ENCODE data around the gene TIAL1. TPM values are rescaled to one million over a fixed set of nuclear protein-coding genes. Genes with fewer than 3 reads are reported as not detected.
A peak's percentile ranks its signal among the peaks of the same experiment; 100 is the strongest.

The TIAL1 gene
- total RNA-seq, 1 donor from 2014 or later, result 35.5 TPM

DNA sequence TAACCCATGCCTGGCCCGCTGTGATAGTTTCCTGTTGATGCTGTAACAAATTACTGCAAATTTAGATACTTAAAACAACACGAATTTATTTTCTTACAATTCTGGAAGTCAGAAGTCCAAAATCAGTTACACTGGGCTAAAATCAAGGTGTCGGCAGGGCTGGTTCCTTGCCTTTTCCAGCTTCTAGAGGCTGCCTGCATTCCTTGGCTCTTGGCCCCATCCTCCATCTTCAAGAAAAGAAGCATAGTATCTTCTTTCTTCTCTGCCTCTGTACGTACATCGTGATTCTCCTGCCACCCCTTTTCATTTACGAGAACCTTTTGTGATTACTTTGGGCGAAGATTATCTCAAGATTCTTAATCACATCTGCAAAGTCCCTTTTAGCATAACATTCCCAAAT lies 1.6 kb upstream of the TIAL1 start:
- no peak for DNase-seq (ENCODE audit: low spot score in 2 of 2)
- Histone ChIP-seq H3K4me1 (peaks cover 0 to 20% of the 10 kb centered on the region in 2 donors), H3K9me3 (no peaks in the 10 kb centered on the region), H3K27ac (no peak overlapping the region), H3K4me3 (no peak overlapping the region), H3K36me3 (no peaks in the 10 kb centered on the region), H3K27me3 (no peaks in the 10 kb centered on the region)
- intact Hi-C loops (cut with DNase I), result loop anchor here (5.0 to 10.0 kb wide), 6 partner anchors 56 to 844 kb away; partner anchors contain the start of genes CACUL1, DENND10, GRK5 and MCMBP
- TF ChIP-seq, protein P1, sequence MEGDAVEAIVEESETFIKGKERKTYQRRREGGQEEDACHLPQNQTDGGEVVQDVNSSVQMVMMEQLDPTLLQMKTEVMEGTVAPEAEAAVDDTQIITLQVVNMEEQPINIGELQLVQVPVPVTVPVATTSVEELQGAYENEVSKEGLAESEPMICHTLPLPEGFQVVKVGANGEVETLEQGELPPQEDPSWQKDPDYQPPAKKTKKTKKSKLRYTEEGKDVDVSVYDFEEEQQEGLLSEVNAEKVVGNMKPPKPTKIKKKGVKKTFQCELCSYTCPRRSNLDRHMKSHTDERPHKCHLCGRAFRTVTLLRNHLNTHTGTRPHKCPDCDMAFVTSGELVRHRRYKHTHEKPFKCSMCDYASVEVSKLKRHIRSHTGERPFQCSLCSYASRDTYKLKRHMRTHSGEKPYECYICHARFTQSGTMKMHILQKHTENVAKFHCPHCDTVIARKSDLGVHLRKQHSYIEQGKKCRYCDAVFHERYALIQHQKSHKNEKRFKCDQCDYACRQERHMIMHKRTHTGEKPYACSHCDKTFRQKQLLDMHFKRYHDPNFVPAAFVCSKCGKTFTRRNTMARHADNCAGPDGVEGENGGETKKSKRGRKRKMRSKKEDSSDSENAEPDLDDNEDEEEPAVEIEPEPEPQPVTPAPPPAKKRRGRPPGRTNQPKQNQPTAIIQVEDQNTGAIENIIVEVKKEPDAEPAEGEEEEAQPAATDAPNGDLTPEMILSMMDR (IDR thresholded peaks at IDR 0.05), result no peak

DNA sequence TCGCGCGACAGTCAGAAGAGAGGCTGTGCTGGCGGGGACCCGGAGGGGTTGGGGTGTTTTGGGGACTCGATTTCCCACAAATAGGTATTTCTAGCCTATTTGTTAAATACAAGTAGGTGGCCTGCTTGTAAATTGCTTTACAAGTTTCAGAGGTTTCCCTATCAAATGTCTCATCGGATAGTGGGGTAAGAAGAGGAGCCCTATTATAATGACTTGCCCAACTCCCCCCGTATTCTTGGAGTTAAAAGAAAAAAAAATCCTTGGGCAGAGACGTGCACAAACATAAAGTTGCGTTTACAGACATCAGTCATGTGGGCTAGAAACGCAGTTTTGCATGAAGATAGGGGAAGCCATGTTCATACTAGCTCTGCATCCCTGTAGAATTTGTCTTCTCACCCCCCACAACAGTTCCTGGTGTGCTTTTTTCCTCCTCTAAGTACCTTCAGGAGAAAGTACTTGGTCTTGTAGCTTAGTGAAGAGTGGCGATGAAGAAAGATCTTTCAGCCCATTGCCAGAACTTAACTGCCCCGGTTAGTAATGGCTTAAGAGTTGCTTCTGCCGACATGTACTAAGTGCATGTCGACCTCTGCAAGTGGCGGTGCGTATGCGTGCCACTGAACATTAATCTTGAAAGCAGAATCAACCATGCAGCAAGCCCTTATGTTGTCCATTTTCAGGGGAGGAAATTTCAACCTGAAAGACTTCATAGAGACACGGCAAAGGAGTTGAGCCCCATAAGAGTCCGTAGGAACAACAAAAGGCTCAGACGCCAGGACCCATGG lies 832 bp upstream of the TIAL1 start:
- H3K27ac ChIP-seq, result peak overlapping the region in 1 of 2 donors; percentile 95
- intact Hi-C loops (cut with DNase I), result loop anchor here (1.0 to 10.0 kb wide), 9 partner anchors 54 to 843 kb away; partner anchors contain the start of genes BAG3, CACUL1, DENND10 and GRK5

DNA sequence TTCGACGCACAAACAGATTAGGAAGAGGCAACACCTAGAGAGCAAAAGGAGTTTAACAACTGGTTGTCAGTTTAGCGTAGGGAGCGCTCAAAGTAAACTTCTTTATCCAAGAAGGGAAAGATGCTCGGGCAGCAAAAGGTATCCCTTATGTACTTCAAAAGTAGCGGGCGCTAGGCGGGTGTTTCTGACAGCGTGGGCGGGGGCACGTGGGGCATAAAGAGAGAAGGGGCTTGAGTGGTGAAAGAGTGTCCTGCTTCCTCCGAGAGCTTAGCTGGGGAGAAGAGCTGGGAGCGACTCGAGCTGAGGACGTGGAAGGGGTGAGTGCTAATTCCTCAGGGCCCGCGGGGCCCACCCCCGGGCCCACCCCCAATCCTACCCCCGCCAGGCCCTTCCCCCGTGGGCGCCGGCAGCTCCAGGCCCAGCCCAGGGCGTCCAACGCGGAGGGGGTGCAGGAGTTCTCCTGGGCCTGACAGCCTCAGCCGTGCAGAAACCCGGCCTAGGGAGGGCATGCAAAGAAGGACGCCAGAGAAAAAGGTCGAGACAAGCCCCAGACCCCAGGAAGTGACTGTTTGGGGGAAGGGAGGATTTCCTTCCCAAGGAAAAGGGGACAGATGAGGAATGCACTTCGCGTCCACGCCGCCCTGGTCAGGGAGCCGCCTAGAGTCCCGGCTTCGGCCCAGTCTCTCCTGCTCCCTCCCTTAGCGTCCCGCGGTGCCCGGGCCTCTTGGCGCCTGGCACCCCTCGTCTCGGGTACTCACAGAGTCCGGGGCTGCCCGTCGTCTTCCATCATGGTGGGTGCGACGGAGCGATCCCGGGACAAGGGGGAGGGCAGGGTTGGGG lies 868 bp downstream of the TIAL1 start:
- Histone ChIP-seq H3K4me1 (peaks cover 0 to 31% of the 10 kb centered on the region in 2 donors), H3K9me3 (no peaks in the 10 kb centered on the region), H3K36me3 (no peaks in the 10 kb centered on the region), H3K27me3 (no peaks in the 10 kb centered on the region), H3K27ac (peak overlapping the region; percentile 95 to 98), H3K4me3 (peak overlapping the region; percentile 64 to 70)
- TF ChIP-seq, protein P1 (IDR thresholded peaks at IDR 0.05), result no peak
- peak in 1 of 2 donors; percentile 73 for DNase-seq (ENCODE audit: low spot score in 2 of 2)
- intact Hi-C loops (cut with DNase I), result loop anchor here (2.0 to 10.0 kb wide), 8 partner anchors 54 to 841 kb away; partner anchors contain the start of genes CACUL1, DENND10, GRK5 and MCMBP

More for the DNA sequence above, 832 bp upstream of the TIAL1 start:
- TF ChIP-seq, protein P1 (IDR thresholded peaks at IDR 0.05), result no peak
- no peak for DNase-seq (ENCODE audit: low spot score in 2 of 2)
- Histone ChIP-seq H3K27me3 (no peaks in the 10 kb centered on the region), H3K9me3 (no peaks in the 10 kb centered on the region), H3K36me3 (no peaks in the 10 kb centered on the region), H3K4me3 (peak overlapping the region; percentile 64 to 70), H3K4me1 (peaks cover 0 to 28% of the 10 kb centered on the region in 2 donors)

DNA sequence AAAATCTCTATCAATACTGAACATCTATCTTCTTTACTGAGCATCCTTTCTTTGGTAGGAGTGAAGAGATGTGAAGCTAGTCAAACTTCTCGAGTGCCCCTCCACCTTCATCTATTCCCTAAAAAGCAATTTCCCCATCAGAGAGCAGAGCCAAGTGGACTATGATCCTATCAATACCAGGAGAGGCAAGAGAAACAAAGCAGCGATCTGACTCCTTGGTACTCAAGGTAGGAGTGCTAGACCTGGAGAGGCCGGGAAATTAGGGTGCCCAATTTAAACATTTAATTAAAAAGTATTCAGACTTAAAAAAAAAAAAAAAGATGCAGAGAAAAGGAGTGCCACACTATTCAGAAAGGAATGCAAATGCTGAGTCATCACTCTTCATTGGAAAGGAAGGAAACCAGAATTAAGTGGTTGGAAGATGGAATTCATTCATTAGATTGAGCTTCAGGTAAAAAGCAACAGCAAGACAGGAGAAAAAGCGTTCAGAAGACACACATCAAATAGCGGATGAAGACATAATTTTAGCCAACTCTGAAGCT lies 1.6 kb downstream of the TIAL1 start:
- intact Hi-C loops (cut with DNase I), result loop anchor here (5.0 to 10.0 kb wide), 6 partner anchors 53 to 840 kb away; partner anchors contain the start of genes CACUL1, DENND10, GRK5 and MCMBP
- peaks cover 0 to 31% of the 10 kb centered on the region in 2 donors for H3K4me1 ChIP-seq

DNA sequence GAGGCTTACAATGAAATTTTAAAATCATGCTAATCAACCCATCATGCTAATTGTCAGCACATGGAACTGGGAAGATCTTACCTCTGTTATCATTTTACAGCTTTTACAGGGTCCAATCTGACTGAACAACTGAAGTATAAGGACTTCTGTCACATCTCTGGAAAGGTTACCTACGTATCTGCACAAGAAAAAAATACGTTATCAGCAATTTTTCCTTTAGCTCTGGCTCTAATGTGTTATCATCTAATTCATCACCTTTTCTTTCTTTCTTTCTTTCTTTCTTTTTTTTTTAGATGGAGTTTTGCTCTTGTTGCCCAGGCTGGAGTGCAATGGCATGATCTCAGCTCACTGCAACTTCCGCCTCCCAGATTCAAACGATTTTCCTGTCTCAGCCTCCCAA lies 8.7 kb downstream of the TIAL1 start:
- H3K4me1 ChIP-seq, result peaks cover 0 to 8% of the 10 kb centered on the region in 2 donors
- TF ChIP-seq, protein P1 (IDR thresholded peaks at IDR 0.05), result no peak
- DNase-seq (ENCODE audit: low spot score in 2 of 2), result no peak
- H3K36me3 ChIP-seq, result peaks cover 19 to 34% of the 10 kb centered on the region in 2 donors
- H3K27ac ChIP-seq, result no peak overlapping the region
- no peaks in the 10 kb centered on the region for H3K9me3 ChIP-seq
- intact Hi-C loops (cut with DNase I), result no loop called here
- H3K4me3 ChIP-seq, result no peak overlapping the region
- no peaks in the 10 kb centered on the region for H3K27me3 ChIP-seq

More for the DNA sequence above, 1.6 kb downstream of the TIAL1 start:
- Histone ChIP-seq H3K27ac (peak overlapping the region; percentile 95 to 98), H3K27me3 (no peaks in the 10 kb centered on the region), H3K4me3 (peak overlapping the region; percentile 64 to 70), H3K9me3 (no peaks in the 10 kb centered on the region), H3K36me3 (peaks cover 0 to 3% of the 10 kb centered on the region in 2 donors)
- TF ChIP-seq, protein P1 (IDR thresholded peaks at IDR 0.05), result no peak
- no peak for DNase-seq (ENCODE audit: low spot score in 2 of 2)
